ENCODE measurements around the gene MRPL46.

DNA sequence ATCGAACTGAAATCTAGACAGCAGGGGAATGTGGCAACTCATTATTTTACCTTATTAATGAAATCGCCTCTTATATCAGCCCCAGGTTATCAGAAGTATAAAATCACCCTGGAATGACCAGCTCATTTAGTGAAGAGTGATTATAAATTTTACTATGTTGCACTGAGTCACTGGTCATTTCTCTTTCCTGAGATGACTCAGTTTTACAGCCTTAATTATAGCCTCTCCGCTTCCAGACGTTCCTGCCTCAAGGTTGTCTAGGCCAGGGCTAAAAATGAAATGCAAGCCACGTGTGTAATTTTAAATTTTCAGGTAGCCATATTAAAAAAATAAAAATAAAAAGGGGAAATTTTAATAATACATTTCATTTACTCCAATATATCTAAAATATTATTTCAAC is 46.0 kb upstream of the MRPL46 start:
- TF ChIP-seq EP300 (IDR thresholded peaks at IDR 0.05; ENCODE audit: low read depth), result no peak
- TF ChIP-seq, protein P1, sequence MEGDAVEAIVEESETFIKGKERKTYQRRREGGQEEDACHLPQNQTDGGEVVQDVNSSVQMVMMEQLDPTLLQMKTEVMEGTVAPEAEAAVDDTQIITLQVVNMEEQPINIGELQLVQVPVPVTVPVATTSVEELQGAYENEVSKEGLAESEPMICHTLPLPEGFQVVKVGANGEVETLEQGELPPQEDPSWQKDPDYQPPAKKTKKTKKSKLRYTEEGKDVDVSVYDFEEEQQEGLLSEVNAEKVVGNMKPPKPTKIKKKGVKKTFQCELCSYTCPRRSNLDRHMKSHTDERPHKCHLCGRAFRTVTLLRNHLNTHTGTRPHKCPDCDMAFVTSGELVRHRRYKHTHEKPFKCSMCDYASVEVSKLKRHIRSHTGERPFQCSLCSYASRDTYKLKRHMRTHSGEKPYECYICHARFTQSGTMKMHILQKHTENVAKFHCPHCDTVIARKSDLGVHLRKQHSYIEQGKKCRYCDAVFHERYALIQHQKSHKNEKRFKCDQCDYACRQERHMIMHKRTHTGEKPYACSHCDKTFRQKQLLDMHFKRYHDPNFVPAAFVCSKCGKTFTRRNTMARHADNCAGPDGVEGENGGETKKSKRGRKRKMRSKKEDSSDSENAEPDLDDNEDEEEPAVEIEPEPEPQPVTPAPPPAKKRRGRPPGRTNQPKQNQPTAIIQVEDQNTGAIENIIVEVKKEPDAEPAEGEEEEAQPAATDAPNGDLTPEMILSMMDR (IDR thresholded peaks at IDR 0.05), result no peak
- no peak for TF ChIP-seq POLR2A (IDR thresholded peaks at IDR 0.05)
- no peak for TF ChIP-seq POLR2AphosphoS5 (IDR thresholded peaks at IDR 0.05)

Data from transverse colon (tissue), 4 donors.